ENCODE data around the gene SHF. TPM values are rescaled to one million over a fixed set of nuclear protein-coding genes. Genes with fewer than 3 reads are reported as not detected.

The SHF gene
- total RNA-seq, 3 donors from 2014 or later = 5.0 to 9.7 (median 9.5) TPM

DNA sequence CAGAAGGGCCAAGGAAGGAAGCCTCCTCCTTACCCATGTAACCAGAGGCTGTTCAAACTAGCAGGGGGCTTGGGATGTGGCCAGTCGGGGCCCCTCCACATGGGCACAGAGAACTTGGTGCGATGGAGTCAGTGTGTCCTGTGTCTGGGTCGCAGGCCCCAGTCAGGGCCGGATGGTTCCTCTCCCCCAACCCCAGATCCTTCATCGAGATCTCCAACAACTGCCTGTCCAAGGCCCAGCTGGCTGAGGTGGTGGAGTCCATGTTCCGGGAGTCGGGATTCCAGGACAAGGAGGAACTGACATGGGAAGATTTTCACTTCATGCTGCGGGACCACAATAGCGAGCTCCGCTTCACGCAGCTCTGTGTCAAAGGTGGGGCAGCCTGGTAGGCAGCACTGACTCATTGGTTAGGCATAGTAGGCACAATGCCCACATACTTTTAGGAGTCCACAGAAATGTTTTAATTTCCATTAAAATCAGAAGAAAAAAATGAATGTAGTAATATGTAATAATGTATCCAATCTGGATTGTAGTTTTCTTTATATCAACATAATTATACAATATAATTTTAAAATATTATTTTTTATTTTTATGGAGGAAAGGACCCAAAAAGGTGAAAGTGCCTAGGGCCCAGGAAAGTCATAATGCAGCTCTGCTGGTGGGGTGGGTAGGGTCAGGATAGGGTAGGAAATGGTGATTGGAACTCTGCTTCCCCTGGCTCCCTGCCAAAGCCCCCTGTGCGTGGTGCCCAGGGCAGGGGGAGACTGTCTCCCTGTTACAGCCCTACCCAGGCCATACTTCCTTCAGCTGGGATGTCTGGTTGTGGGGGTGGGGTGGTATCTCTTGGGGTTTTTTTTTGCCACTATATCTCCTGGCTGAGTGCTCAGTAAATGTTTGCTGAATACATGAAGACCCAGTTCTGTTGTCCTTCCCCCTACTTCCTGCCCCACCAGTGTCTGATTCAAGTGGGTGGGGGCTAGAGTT, 39.4 kb downstream of the SHF start:
- Histone ChIP-seq H3K36me3 (no peaks in the 10 kb centered on the region), H3K27ac (no peak overlapping the region), H3K9me3 (no peaks in the 10 kb centered on the region), H3K4me1 (no peaks in the 10 kb centered on the region), H3K27me3 (no peaks in the 10 kb centered on the region), H3K4me3 (no peak overlapping the region)
- DNase-seq (ENCODE audit: low spot score in 2 of 2) = no peak
- intact Hi-C loops (cut with DNase I; ENCODE audit: low total_unique reads) = no loop called here
- TF ChIP-seq POLR2AphosphoS5 (IDR thresholded peaks at IDR 0.05) (no peak), POLR2A (IDR thresholded peaks at IDR 0.05) (no peak)
- TF ChIP-seq, protein P1, sequence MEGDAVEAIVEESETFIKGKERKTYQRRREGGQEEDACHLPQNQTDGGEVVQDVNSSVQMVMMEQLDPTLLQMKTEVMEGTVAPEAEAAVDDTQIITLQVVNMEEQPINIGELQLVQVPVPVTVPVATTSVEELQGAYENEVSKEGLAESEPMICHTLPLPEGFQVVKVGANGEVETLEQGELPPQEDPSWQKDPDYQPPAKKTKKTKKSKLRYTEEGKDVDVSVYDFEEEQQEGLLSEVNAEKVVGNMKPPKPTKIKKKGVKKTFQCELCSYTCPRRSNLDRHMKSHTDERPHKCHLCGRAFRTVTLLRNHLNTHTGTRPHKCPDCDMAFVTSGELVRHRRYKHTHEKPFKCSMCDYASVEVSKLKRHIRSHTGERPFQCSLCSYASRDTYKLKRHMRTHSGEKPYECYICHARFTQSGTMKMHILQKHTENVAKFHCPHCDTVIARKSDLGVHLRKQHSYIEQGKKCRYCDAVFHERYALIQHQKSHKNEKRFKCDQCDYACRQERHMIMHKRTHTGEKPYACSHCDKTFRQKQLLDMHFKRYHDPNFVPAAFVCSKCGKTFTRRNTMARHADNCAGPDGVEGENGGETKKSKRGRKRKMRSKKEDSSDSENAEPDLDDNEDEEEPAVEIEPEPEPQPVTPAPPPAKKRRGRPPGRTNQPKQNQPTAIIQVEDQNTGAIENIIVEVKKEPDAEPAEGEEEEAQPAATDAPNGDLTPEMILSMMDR (IDR thresholded peaks at IDR 0.05) = no peak

DNA sequence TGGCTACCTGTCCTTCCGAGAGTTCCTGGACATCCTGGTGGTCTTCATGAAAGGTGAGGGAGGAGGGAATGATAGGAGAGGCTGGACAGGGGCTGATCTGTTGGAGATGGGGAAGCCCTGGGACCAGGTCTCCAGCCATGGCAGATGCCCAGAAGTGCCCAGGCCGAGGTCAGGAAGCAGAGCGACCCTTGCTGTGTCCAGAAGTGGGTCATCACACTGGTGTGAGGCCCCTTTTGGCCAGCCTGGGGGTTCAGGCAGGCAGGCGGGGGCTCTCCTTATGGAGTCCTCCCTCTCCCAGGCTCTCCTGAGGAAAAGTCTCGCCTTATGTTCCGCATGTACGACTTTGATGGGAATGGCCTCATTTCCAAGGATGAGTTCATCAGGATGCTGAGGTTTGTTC, 40.2 kb downstream of the SHF start:
- TF ChIP-seq POLR2A (IDR thresholded peaks at IDR 0.05) (no peak), POLR2AphosphoS5 (IDR thresholded peaks at IDR 0.05) (no peak)
- TF ChIP-seq, protein P1 (IDR thresholded peaks at IDR 0.05) = no peak
- no peak for DNase-seq (ENCODE audit: low spot score in 2 of 2)
- no peaks in the 10 kb centered on the region for H3K9me3 ChIP-seq
- H3K4me3 ChIP-seq = no peak overlapping the region
- H3K27me3 ChIP-seq = no peaks in the 10 kb centered on the region
- no peak overlapping the region for H3K27ac ChIP-seq
- intact Hi-C loops (cut with DNase I; ENCODE audit: low total_unique reads) = no loop called here
- H3K36me3 ChIP-seq = no peaks in the 10 kb centered on the region
- H3K4me1 ChIP-seq = no peaks in the 10 kb centered on the region

DNA sequence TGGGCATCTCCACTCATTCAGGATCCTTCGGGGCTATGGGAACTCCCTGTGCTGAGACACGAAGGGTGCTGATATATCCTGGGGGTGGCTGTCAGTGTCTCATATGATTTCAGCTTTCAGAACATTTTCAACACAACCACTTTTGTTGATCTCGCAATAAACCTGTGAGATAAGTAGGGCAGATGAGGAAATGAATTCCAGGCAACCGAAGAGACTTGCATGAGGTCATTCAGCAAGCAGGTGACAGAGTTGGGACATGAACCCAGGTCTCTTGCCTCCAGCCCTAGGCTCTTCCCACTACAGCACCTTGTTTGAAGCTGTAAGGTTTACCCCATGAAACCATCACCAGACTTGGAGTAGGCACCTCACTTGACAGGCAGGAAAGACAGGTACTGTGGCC, 41.4 kb downstream of the SHF start:
- TF ChIP-seq POLR2A (IDR thresholded peaks at IDR 0.05) (no peak), POLR2AphosphoS5 (IDR thresholded peaks at IDR 0.05) (no peak)
- TF ChIP-seq, protein P1 (IDR thresholded peaks at IDR 0.05) = no peak
- Histone ChIP-seq H3K36me3 (no peaks in the 10 kb centered on the region), H3K27ac (peak overlapping the region; percentile 40 to 55), H3K27me3 (no peaks in the 10 kb centered on the region), H3K4me3 (no peak overlapping the region), H3K4me1 (no peaks in the 10 kb centered on the region), H3K9me3 (no peaks in the 10 kb centered on the region)
- DNase-seq (ENCODE audit: low spot score in 2 of 2) = no peak
- intact Hi-C loops (cut with DNase I; ENCODE audit: low total_unique reads) = no loop called here

DNA sequence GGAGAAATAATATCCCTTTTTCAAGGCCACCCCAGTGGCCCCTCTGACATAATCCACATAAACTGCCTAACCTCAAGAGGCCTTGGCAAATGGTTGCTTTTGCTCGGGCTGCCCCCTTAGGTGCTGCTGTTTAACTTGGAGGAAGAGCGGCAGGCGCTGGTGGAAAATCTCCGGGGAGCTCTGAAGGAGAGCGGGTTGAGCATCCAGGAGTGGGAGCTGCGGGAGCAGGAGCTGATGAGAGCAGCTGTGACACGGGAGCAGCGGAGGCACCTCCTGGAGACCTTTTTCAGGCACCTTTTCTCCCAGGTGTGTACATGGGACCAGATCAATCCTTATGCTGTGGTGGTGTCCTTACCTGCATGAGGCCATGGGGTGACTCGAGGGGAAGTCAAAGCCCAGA, 43.0 kb downstream of the SHF start:
- H3K4me1 ChIP-seq = no peaks in the 10 kb centered on the region
- no peaks in the 10 kb centered on the region for H3K9me3 ChIP-seq
- H3K4me3 ChIP-seq = no peak overlapping the region
- no peak overlapping the region for H3K27ac ChIP-seq
- TF ChIP-seq POLR2A (IDR thresholded peaks at IDR 0.05) (no peak), POLR2AphosphoS5 (IDR thresholded peaks at IDR 0.05) (no peak)
- TF ChIP-seq, protein P1 (IDR thresholded peaks at IDR 0.05) = no peak
- H3K36me3 ChIP-seq = no peaks in the 10 kb centered on the region
- intact Hi-C loops (cut with DNase I; ENCODE audit: low total_unique reads) = no loop called here
- H3K27me3 ChIP-seq = no peaks in the 10 kb centered on the region
- DNase-seq (ENCODE audit: low spot score in 2 of 2) = no peak

DNA sequence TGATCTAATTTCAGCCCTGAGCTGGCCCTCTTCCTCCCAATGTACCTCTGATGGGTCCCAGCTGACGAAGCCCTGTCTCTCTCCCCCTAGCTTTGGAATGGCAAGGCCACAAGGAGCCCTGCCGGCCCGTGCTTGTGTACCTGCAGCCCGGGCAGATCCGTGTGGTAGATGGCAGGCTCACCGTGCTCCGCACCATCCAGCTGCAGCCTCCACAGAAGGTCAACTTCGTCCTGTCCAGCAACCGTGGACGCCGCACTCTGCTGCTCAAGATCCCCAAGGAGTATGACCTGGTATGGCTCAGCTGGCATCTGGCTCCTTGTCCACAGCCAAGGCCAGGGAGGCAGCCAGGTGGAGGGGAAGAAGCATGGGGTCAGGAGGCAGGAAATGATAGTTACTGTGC, 43.8 kb downstream of the SHF start:
- H3K4me3 ChIP-seq = no peak overlapping the region
- TF ChIP-seq, protein P1 (IDR thresholded peaks at IDR 0.05) = no peak
- TF ChIP-seq POLR2AphosphoS5 (IDR thresholded peaks at IDR 0.05) = no peak
- TF ChIP-seq POLR2A (IDR thresholded peaks at IDR 0.05) = no peak
- no peaks in the 10 kb centered on the region for H3K36me3 ChIP-seq
- no peaks in the 10 kb centered on the region for H3K4me1 ChIP-seq
- H3K27me3 ChIP-seq = no peaks in the 10 kb centered on the region
- H3K27ac ChIP-seq = no peak overlapping the region
- intact Hi-C loops (cut with DNase I; ENCODE audit: low total_unique reads) = no loop called here
- H3K9me3 ChIP-seq = no peaks in the 10 kb centered on the region
- no peak for DNase-seq (ENCODE audit: low spot score in 2 of 2)
